Frontal cortex (tissue), 4 donors: ENCODE data around the gene DNM1. TPM values are rescaled to one million over a fixed set of nuclear protein-coding genes. Genes with fewer than 3 reads are reported as not detected.

Experiments
- DNase-seq, 2 donors: peaks; one replicate each; pipeline ENCODE4 v3.0.0; 2012; ENCODE audit warnings: low spot score in 2 of 2
- FAIRE-seq: peaks from 2 replicates; lab custom pipeline; 2012; peaks lifted over from hg19 to GRCh38; lab: Jason Lieb, UNC
- total RNA-seq: library from RNA; depleted of rRNA; stranded (reverse); fragments of >200 nt; gene quantifications from one replicate; pipeline ENCODE4 v1.2.3, GENCODE V29; 2014
- donor health status: control.
- donor health status: control.
- donor health status: control.

Gene DNM1
- total RNA-seq, 1 donor from 2014 or later, result 73.8 TPM

GRCh38 chr9:128247226-128247803, 44.1 kb downstream of the DNM1 start:
- DNase-seq (no peak), FAIRE-seq (no peak)

GRCh38 chr9:128249558-128249907, 46.4 kb downstream of the DNM1 start:
- DNase-seq (no peak), FAIRE-seq (no peak)

- DNase-seq, result peak; percentile 61 to 76
- no peak for FAIRE-seq
These were observed 47.0 kb downstream of the DNM1 start for GRCh38 chr9:128249908-128250838.

GRCh38 chr9:128250839-128251731, 47.9 kb downstream of the DNM1 start:
- DNase-seq, result no peak
- no peak for FAIRE-seq

GRCh38 chr9:128251732-128252100, 48.5 kb downstream of the DNM1 start:
- DNase-seq (no peak), FAIRE-seq (no peak)

GRCh38 chr9:128252317-128253139, 49.3 kb downstream of the DNM1 start:
- FAIRE-seq, result no peak
- no peak for DNase-seq

- DNase-seq (no peak), FAIRE-seq (no peak)
These were observed 50.2 kb downstream of the DNM1 start for GRCh38 chr9:128253140-128253990.

- FAIRE-seq (no peak), DNase-seq (no peak)
These were observed 50.8 kb downstream of the DNM1 start for GRCh38 chr9:128253991-128254346.

GRCh38 chr9:128254362-128254761, 51.2 kb downstream of the DNM1 start:
- DNase-seq (no peak), FAIRE-seq (no peak)

- FAIRE-seq, result no peak
- peak; percentile 66 to 78 for DNase-seq
These were observed 51.9 kb downstream of the DNM1 start for GRCh38 chr9:128254855-128255759.

GRCh38 chr9:128257086-128257825, 54.1 kb downstream of the DNM1 start:
- no peak for DNase-seq
- FAIRE-seq, result no peak

GRCh38 chr9:128257907-128258306, 54.7 kb downstream of the DNM1 start:
- no peak for FAIRE-seq
- no peak for DNase-seq

- no peak for DNase-seq
- no peak for FAIRE-seq
These were observed 55.1 kb downstream of the DNM1 start for GRCh38 chr9:128258326-128258725.

GRCh38 chr9:128259156-128259555, 56.0 kb downstream of the DNM1 start:
- no peak for FAIRE-seq
- DNase-seq, result no peak

- DNase-seq (no peak), FAIRE-seq (no peak)
These were observed 57.2 kb downstream of the DNM1 start for GRCh38 chr9:128260340-128260739.

- FAIRE-seq (no peak), DNase-seq (no peak)
These were observed 59.5 kb downstream of the DNM1 start for GRCh38 chr9:128262687-128263086.

- DNase-seq (no peak), FAIRE-seq (no peak)
These were observed 62.2 kb downstream of the DNM1 start for GRCh38 chr9:128265348-128265847.
